Tracheal epithelial cell (primary cell): ENCODE measurements around the gene MTMR1. TPM values are rescaled to one million over a fixed set of nuclear protein-coding genes. Genes with fewer than 3 reads are reported as not detected.

Experiments used
- total RNA-seq: library from RNA; depleted of rRNA; stranded (reverse); fragments of >200 nt; gene quantifications from 2 replicates; pipeline ENCODE4 v1.2.1, GENCODE V29; 2014

MTMR1 gene
- total RNA-seq, result 21.9 and 24.5 TPM in 2 replicates

DNA sequence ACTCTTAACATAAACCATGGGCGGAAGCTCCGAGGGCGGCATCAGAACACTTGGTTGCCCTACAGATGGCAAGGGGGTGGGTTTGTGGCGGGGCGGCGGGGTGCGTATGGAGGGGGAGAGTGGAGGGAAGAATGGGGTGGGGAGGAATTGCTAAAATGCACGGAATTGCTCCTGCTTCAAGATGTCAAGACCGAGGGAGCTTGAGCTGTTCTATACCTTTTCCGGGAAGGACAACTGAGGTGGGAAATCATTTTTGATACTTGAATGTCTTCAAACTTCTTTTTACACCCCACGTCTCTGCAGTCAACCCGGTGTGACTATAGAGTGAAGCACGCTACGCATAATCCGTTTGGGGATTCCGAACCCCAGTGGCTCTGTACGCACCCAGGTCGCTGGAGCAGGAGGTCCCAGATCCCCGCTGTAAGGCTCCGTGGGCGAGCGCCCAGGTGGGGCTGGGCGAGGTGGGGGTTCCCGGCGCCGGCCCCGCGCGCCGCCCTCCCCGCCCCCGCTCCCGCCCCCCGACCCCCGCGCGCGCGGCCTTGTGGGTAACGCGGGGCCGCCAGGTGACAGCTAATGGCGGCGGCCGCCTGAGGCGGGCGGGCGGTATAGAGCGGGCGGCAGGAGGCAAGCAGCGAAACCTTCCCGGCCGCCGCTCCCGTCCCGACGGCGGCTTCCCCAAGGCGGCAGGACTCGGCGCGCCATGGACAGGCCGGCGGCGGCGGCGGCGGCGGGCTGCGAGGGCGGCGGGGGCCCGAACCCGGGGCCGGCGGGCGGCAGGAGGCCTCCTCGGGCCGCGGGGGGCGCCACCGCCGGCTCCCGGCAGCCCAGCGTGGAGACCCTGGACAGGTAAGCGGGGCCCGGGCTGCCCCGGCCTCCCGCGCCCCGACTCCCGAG lies at the start of gene MTMR1:
Gene MTMR1, plus strand, starts transcription at position 566 of the 894 bp plus-strand sequence. Its CDS starts 135 bp downstream, at position 701.

Other genes starting within 250 kb of the MTMR1 start
- gene MTM1, start 124.8 kb upstream of the MTMR1 start, total RNA-seq, result 11.3 and 13.2 TPM in 2 replicates
- gene CD99L2, start 205.3 kb downstream of the MTMR1 start, total RNA-seq, result 8.7 and 18.1 TPM in 2 replicates